ENCODE results near the gene RAMP1.

GRCh38 chr2:237876532-237876931, 17.1 kb downstream of the RAMP1 start:
- TF ChIP-seq CTCF (IDR thresholded peaks at IDR 0.05; ENCODE audit: insufficient read depth, low read depth, low read length), result no peak
- no peak for TF ChIP-seq EZH2 (IDR thresholded peaks at IDR 0.05; ENCODE audit: insufficient read depth, low read length)
